BLaER1 treated with 17β-estradiol and CSF1 and Interleukin-3, amounts not matched to agents 10 nM and 100 nM (cell line): Measurements from ENCODE around the gene SMARCA4.

ENCODE experiments used
- H3K27ac ChIP-seq, 11 experiments: shearing (Covaris generic); formaldehyde crosslinking; 2 replicates each; pipeline ENCODE4 v1.8.1; 2022
- H3K27me3 ChIP-seq, 11 experiments: shearing (Covaris generic); formaldehyde crosslinking; 2 replicates each; pipeline ENCODE4 v1.8.1; 2022
- H3K36me3 ChIP-seq, 11 experiments: shearing (Covaris generic); formaldehyde crosslinking; 2 replicates each; pipeline ENCODE4 v1.8.1; 2022
- H3K4me1 ChIP-seq, 10 experiments: shearing (Covaris generic); formaldehyde crosslinking; 2 replicates each; pipeline ENCODE4 v1.8.1; 2022
- H3K4me2 ChIP-seq, 11 experiments: shearing (Covaris generic); formaldehyde crosslinking; 2 replicates each; pipeline ENCODE4 v1.8.1; 2022
- H3K4me3 ChIP-seq, 10 experiments: shearing (Covaris generic); formaldehyde crosslinking; 2 replicates each; pipeline ENCODE4 v1.8.1; 2022
- H3K9ac ChIP-seq, 11 experiments: shearing (Covaris generic); formaldehyde crosslinking; 2 replicates each; pipeline ENCODE4 v1.8.1; 2022
- H3K9me3 ChIP-seq, 11 experiments: shearing (Covaris generic); formaldehyde crosslinking; replicated peaks in 1 of 11; 2 replicates each; pipeline ENCODE4 v1.8.1; 2022
- H4K20me1 ChIP-seq, 11 experiments: shearing (Covaris generic); formaldehyde crosslinking; 2 replicates each; pipeline ENCODE4 v1.8.1; 2022
- Cebpa-rat ChIP-seq, 11 experiments: shearing (Covaris generic); IDR thresholded peaks; 2 replicates each; pipeline ENCODE4 v1.8.1; 2022

SMARCA4 gene

GRCh38 chr19:11034449-11035213 is 73.8 kb downstream of the SMARCA4 start:
- TF ChIP-seq Cebpa-rat (IDR thresholded peaks at IDR 0.05), result no peak
- Histone ChIP-seq H3K4me3 (peak overlapping the region in 3 of 10 experiments; percentile 18 to 36 (median 35); a peak in 3 of 20 replicates), H3K27ac (peak overlapping the region in 9 of 11 experiments; percentile 13 to 83 (median 58); a peak in 16 of 22 replicates), H3K36me3 (peaks cover 87 to 98% (median 95%) of the 10 kb centered on the region in 11 experiments), H3K9ac (peak overlapping the region in 9 of 11 experiments; percentile 16 to 73 (median 47); a peak in 13 of 22 replicates), H3K4me1 (peaks cover 45 to 85% (median 74%) of the 10 kb centered on the region in 10 experiments), H3K9me3 (no peaks in the 10 kb centered on the region), H3K27me3 (peaks cover 0 to 8% (median 0%) of the 10 kb centered on the region in 11 experiments; a peak in 2 of 22 replicates), H4K20me1 (peaks cover 71 to 96% (median 89%) of the 10 kb centered on the region in 11 experiments; a peak in 21 of 22 replicates), H3K4me2 (peak overlapping the region; percentile 53 to 92 (median 85); a peak in 21 of 22 replicates)

GRCh38 chr19:11035441-11036377 is 74.9 kb downstream of the SMARCA4 start:
- Histone ChIP-seq H3K9ac (peak overlapping the region in 8 of 11 experiments; percentile 24 to 73 (median 56); a peak in 15 of 22 replicates), H3K27me3 (peaks cover 0 to 8% (median 0%) of the 10 kb centered on the region in 11 experiments; a peak in 2 of 22 replicates), H4K20me1 (peaks cover 64 to 86% (median 78%) of the 10 kb centered on the region in 11 experiments; a peak in 21 of 22 replicates), H3K4me1 (peaks cover 39 to 74% (median 63%) of the 10 kb centered on the region in 10 experiments), H3K4me3 (peak overlapping the region in 1 of 10 experiments; percentile 35; a peak in 2 of 20 replicates), H3K36me3 (peaks cover 87 to 98% (median 94%) of the 10 kb centered on the region in 11 experiments), H3K4me2 (peak overlapping the region; percentile 53 to 92 (median 85)), H3K9me3 (no peaks in the 10 kb centered on the region), H3K27ac (peak overlapping the region in 9 of 11 experiments; percentile 13 to 83 (median 58); a peak in 17 of 22 replicates)
- TF ChIP-seq Cebpa-rat (IDR thresholded peaks at IDR 0.05), result peak in 6 of 11 experiments; percentile 35 to 92 (median 62); a peak in 9 of 22 replicates

GRCh38 chr19:11038511-11038910 is 77.7 kb downstream of the SMARCA4 start:
- H3K9me3 ChIP-seq, result no peaks in the 10 kb centered on the region
- no peak for TF ChIP-seq Cebpa-rat (IDR thresholded peaks at IDR 0.05)
- peaks cover 38 to 83% (median 53%) of the 10 kb centered on the region in 11 experiments; a peak in 21 of 22 replicates for H4K20me1 ChIP-seq
- peak overlapping the region in 6 of 11 experiments; percentile 11 to 56 (median 20); a peak in 10 of 22 replicates for H3K27ac ChIP-seq
- no peak overlapping the region for H3K4me2 ChIP-seq
- peak overlapping the region in 4 of 11 experiments; percentile 4 to 29 (median 24); a peak in 4 of 22 replicates for H3K9ac ChIP-seq
- H3K4me1 ChIP-seq, result peaks cover 19 to 46% (median 35%) of the 10 kb centered on the region in 10 experiments
- H3K36me3 ChIP-seq, result peaks cover 94 to 98% (median 96%) of the 10 kb centered on the region in 11 experiments
- H3K4me3 ChIP-seq, result no peak overlapping the region
- H3K27me3 ChIP-seq, result no peaks in the 10 kb centered on the region

GRCh38 chr19:11041194-11041593 is 80.4 kb downstream of the SMARCA4 start:
- Histone ChIP-seq H3K27ac (no peak overlapping the region; a peak in 2 of 22 replicates), H3K4me2 (no peak overlapping the region), H3K9ac (no peak overlapping the region), H3K27me3 (no peaks in the 10 kb centered on the region), H3K9me3 (no peaks in the 10 kb centered on the region), H4K20me1 (peaks cover 20 to 72% (median 34%) of the 10 kb centered on the region in 11 experiments; a peak in 20 of 22 replicates), H3K36me3 (peaks cover 81 to 96% (median 94%) of the 10 kb centered on the region in 11 experiments), H3K4me3 (no peak overlapping the region), H3K4me1 (peaks cover 4 to 39% (median 23%) of the 10 kb centered on the region in 10 experiments)
- TF ChIP-seq Cebpa-rat (IDR thresholded peaks at IDR 0.05), result no peak

GRCh38 chr19:11041966-11042627 is 81.3 kb downstream of the SMARCA4 start:
- Histone ChIP-seq H3K4me2 (no peak overlapping the region), H3K36me3 (peaks cover 72 to 90% (median 85%) of the 10 kb centered on the region in 11 experiments), H3K27ac (peak overlapping the region in 1 of 11 experiments; percentile 23; a peak in 1 of 22 replicates), H3K9me3 (no peaks in the 10 kb centered on the region), H4K20me1 (peaks cover 11 to 72% (median 34%) of the 10 kb centered on the region in 11 experiments; a peak in 19 of 22 replicates), H3K4me1 (peaks cover 10 to 39% (median 24%) of the 10 kb centered on the region in 10 experiments), H3K9ac (no peak overlapping the region), H3K4me3 (no peak overlapping the region), H3K27me3 (no peaks in the 10 kb centered on the region)
- no peak for TF ChIP-seq Cebpa-rat (IDR thresholded peaks at IDR 0.05)

- no peak for TF ChIP-seq Cebpa-rat (IDR thresholded peaks at IDR 0.05)
- peaks cover 27 to 52% (median 45%) of the 10 kb centered on the region in 10 experiments for H3K4me1 ChIP-seq
- H3K4me2 ChIP-seq, result peak overlapping the region in 1 of 11 experiments; percentile 15; a peak in 1 of 22 replicates
- no peak overlapping the region for H3K9ac ChIP-seq
- H4K20me1 ChIP-seq, result peaks cover 14 to 79% (median 39%) of the 10 kb centered on the region in 11 experiments; a peak in 20 of 22 replicates
- no peaks in the 10 kb centered on the region for H3K9me3 ChIP-seq
- no peak overlapping the region; a peak in 1 of 22 replicates for H3K27ac ChIP-seq
- no peak overlapping the region for H3K4me3 ChIP-seq
- no peaks in the 10 kb centered on the region for H3K27me3 ChIP-seq
- peaks cover 49 to 88% (median 78%) of the 10 kb centered on the region in 11 experiments for H3K36me3 ChIP-seq
These were observed 83.6 kb downstream of the SMARCA4 start for GRCh38 chr19:11044431-11044830.

GRCh38 chr19:11045536-11045935 is 84.7 kb downstream of the SMARCA4 start:
- peak overlapping the region in 10 of 11 experiments; percentile 44 to 95 (median 84); a peak in 20 of 22 replicates for H3K4me2 ChIP-seq
- H3K4me3 ChIP-seq, result no peak overlapping the region
- H3K4me1 ChIP-seq, result peaks cover 32 to 63% (median 56%) of the 10 kb centered on the region in 10 experiments
- peaks cover 25 to 88% (median 50%) of the 10 kb centered on the region in 11 experiments; a peak in 20 of 22 replicates for H4K20me1 ChIP-seq
- H3K9ac ChIP-seq, result peak overlapping the region in 5 of 11 experiments; percentile 18 to 58 (median 38); a peak in 5 of 22 replicates
- no peak for TF ChIP-seq Cebpa-rat (IDR thresholded peaks at IDR 0.05)
- H3K36me3 ChIP-seq, result peaks cover 42 to 88% (median 78%) of the 10 kb centered on the region in 11 experiments
- H3K27me3 ChIP-seq, result no peaks in the 10 kb centered on the region
- H3K27ac ChIP-seq, result peak overlapping the region in 7 of 11 experiments; percentile 51 to 74 (median 62); a peak in 12 of 22 replicates
- no peaks in the 10 kb centered on the region for H3K9me3 ChIP-seq
